SK-N-SH (cell line): ENCODE results near the gene IL5. TPM values are rescaled to one million over a fixed set of nuclear protein-coding genes. Genes with fewer than 3 reads are reported as not detected.

Experiments
- CTCF ChIA-PET: fragments of 300-600, 350-600 bp; formaldehyde crosslinking; extraction: SDS; loops from one replicate; lab custom pipeline; 2021; lab: Yijun Ruan, JAX
- POLR2A ChIA-PET: fragments of 350-600 bp; sonication (Branson Sonifier 250); formaldehyde crosslinking; extraction: SDS; loops from one replicate; lab custom pipeline; 2020; ENCODE audit warnings: antibody characterized with exemption, inconsistent platforms; lab: Yijun Ruan, JAX
- DNase-seq: peaks from one replicate; pipeline ENCODE4 v3.0.0; 2012
- H2AFZ ChIP-seq: fragments of 200-600 bp; sonication (generic); 2 replicates; pipeline ENCODE4 v1.8.1; 2016; ENCODE audit warnings: antibody characterized with exemption, mild to moderate bottlenecking, low read depth
- H3F3A ChIP-seq: fragments of 200-600 bp; sonication (generic); replicated peaks from 2 replicates; pipeline ENCODE3; 2016; ENCODE audit warnings: antibody characterized with exemption, mild to moderate bottlenecking; ENCODE audit not compliant: insufficient read depth
- H3K27ac ChIP-seq, 2 experiments: fragments of 200-500 bp in 1 of 2; fragments of 200-600 bp in 1 of 2; sonication (Bioruptor generic) in 1 of 2; sonication (generic), shearing (Covaris generic) in 1 of 2; 2 replicates each; pipeline versions ENCODE4 v1.5.1 to v1.6.1; 2014 to 2016; ENCODE audit warnings: low read depth in 2 of 2, inconsistent platforms in 1 of 2, low read length in 1 of 2, mild to moderate bottlenecking in 1 of 2, mixed read lengths in 1 of 2
- H3K27me3 ChIP-seq: fragments of 200-600 bp; sonication (generic), shearing (Covaris generic); 2 replicates; pipeline ENCODE4 v1.6.1; 2016; ENCODE audit warnings: mixed run types; ENCODE audit not compliant: insufficient read depth
- H3K36me3 ChIP-seq, 2 experiments: fragments of 200-500 bp in 1 of 2; fragments of 200-600 bp in 1 of 2; sonication (Bioruptor generic) in 1 of 2; sonication (generic) in 1 of 2; replicated peaks in 1 of 2; 2 replicates each; pipeline versions ENCODE3 to v1.5.1; 2014 to 2016; ENCODE audit warnings: low read length in 1 of 2, mild to moderate bottlenecking in 1 of 2; ENCODE audit not compliant: insufficient read depth in 2 of 2, control insufficient read depth in 1 of 2
- H3K4me1 ChIP-seq, 2 experiments: fragments of 200-500 bp in 1 of 2; fragments of 200-600 bp in 1 of 2; sonication (Bioruptor generic) in 1 of 2; sonication (generic), shearing (Covaris generic) in 1 of 2; 2 replicates each; pipeline versions ENCODE4 v1.5.1 to v1.6.1; 2014 to 2016; ENCODE audit warnings: low read depth in 1 of 2, low read length in 1 of 2, mixed run types in 1 of 2; ENCODE audit not compliant: insufficient read depth in 2 of 2, control insufficient read depth in 1 of 2
- H3K4me2 ChIP-seq: fragments of 200-600 bp; sonication (generic), shearing (Covaris generic); 2 replicates; pipeline ENCODE4 v1.6.1; 2017; ENCODE audit warnings: mixed run types
- H3K4me3 ChIP-seq, 2 experiments: fragments of 200-500 bp in 1 of 2; fragments of 200-600 bp in 1 of 2; sonication (Bioruptor generic) in 1 of 2; sonication (generic), shearing (Covaris generic) in 1 of 2; 2 replicates each; pipeline versions ENCODE4 v1.5.1 to v1.8.1; 2014 to 2016; ENCODE audit warnings: low read depth in 2 of 2, inconsistent platforms in 1 of 2, low read length in 1 of 2, mild to moderate bottlenecking in 1 of 2, mixed read lengths in 1 of 2, moderate library complexity in 1 of 2
- H3K79me2 ChIP-seq: fragments of 200-600 bp; sonication (generic); 2 replicates; pipeline ENCODE4 v1.8.1; 2017; ENCODE audit warnings: mild to moderate bottlenecking; ENCODE audit not compliant: insufficient read depth
- H3K9ac ChIP-seq: fragments of 200-600 bp; sonication (generic); 2 replicates; pipeline ENCODE4 v1.6.1; 2017; ENCODE audit warnings: mixed run types
- H3K9me2 ChIP-seq: fragments of 200-600 bp; sonication (generic); 2 replicates; pipeline ENCODE4 v1.6.1; 2017; ENCODE audit warnings: mixed run types
- H3K9me3 ChIP-seq: fragments of 200-600 bp; sonication (generic); 2 replicates; pipeline ENCODE4 v1.6.1; 2017; ENCODE audit warnings: mixed run types, mild to moderate bottlenecking, moderate library complexity
- H4K20me1 ChIP-seq: fragments of 200-600 bp; sonication (generic); 2 replicates; pipeline ENCODE4 v1.6.1; 2017; ENCODE audit warnings: mild to moderate bottlenecking, mixed run types; ENCODE audit not compliant: insufficient read depth
- CHD2 ChIP-seq: fragments of 150-350 bp; IDR thresholded peaks from 2 replicates; pipeline ENCODE4 v1.6.1; 2018; ENCODE audit warnings: low read length; ENCODE audit not compliant: partially characterized antibody
- EP300 ChIP-seq, 2 experiments: IDR thresholded peaks; 2 replicates each; pipeline versions ENCODE4 v1.4.0 to v1.6.1; 2012; ENCODE audit warnings: borderline replicate concordance in 1 of 2, low read depth in 1 of 2, low read length in 1 of 2
- FOSL2 ChIP-seq: IDR thresholded peaks from 2 replicates; pipeline ENCODE4 v1.4.0; 2012; ENCODE audit warnings: low read depth, mild to moderate bottlenecking, moderate library complexity, borderline replicate concordance
- JUND ChIP-seq: IDR thresholded peaks from 2 replicates; pipeline ENCODE4 v1.4.0; 2012
- MEF2A ChIP-seq: IDR thresholded peaks from 2 replicates; pipeline ENCODE4 v1.4.0; 2012; ENCODE audit warnings: low read depth, borderline replicate concordance
- POLR2AphosphoS5 ChIP-seq: IDR thresholded peaks from 2 replicates; pipeline ENCODE4 v1.6.1; 2012; ENCODE audit warnings: low read depth, low read length
- RCOR1 ChIP-seq: fragments of 150-350 bp; IDR thresholded peaks from 2 replicates; pipeline ENCODE4 v1.6.1; 2017; ENCODE audit warnings: antibody characterized with exemption, low read length
- SIN3A ChIP-seq: IDR thresholded peaks from 2 replicates; pipeline ENCODE4 v1.6.1; 2012; ENCODE audit warnings: low read depth, mild to moderate bottlenecking, low read length, moderate library complexity, borderline replicate concordance
- WGBS: methylation state at CpG from one replicate; pipeline ENCODE4 v1.1.6; 2017; ENCODE audit warnings: low lambda C conversion rate; 5-methylcytosine and 5-hydroxymethylcytosine counted together
- polyA plus RNA-seq, 3 experiments: library from polyadenylated mRNA; depleted of rRNA; stranded (reverse); fragments of >200 nt; gene quantifications; 2 replicates each; pipeline ENCODE4 v1.2.3, GENCODE V29; 2012
- TF ChIP-seq, protein P1 (sequence below): IDR thresholded peaks from 2 replicates; pipeline ENCODE4 v1.4.0; 2012; ENCODE audit warnings: low read depth, borderline replicate concordance

IL5 gene
- polyA plus RNA-seq, 1 of the 3 experiments (the other 2 are of a cell fraction) = not detected

DNA sequence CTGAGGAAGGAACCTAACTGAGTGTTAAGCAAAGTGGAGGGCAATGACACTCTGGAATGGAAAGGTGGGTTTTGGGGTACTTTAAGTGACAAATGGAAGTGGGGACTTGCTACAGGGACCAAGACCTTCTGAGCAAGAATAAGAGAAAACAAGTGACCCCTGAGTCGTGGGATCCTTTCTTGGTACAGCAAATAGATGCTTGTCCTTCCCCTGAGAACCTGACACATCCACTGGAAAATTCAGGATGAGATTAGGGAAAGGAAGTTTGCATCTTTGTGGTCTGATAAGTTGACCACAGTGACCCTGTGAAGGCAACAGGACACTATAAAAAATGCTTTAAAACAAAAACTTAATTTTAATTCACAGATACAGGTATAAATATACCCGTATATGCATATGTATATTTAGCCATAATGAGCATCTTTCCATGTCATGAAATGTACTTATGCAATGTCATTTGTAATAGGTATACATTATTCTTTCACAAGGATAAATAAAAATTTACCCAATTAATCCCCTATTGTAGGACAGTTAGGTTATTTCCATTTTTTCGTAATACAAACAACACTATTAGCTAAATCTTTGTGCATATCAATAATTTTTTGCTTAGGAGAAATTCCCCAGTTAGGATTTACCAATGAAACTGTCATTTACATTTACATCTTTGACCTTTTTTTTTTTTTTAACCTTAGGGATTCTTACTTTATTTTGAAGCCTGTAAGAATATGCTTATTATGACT is 50.8 kb downstream of the IL5 start:
- Histone ChIP-seq H2AFZ (no peak overlapping the region), H3K9ac (no peak overlapping the region), H3K27ac (no peak overlapping the region), H3K9me2 (no peaks in the 10 kb centered on the region), H3K4me3 (no peak overlapping the region), H3K27me3 (no peaks in the 10 kb centered on the region), H3K4me1 (peaks cover 17 to 34% of the 10 kb centered on the region in 2 experiments), H3K36me3 (peaks cover 3% of the 10 kb centered on the region in 2 experiments), H3K4me2 (no peak overlapping the region), H3F3A (peaks cover 21% of the 10 kb centered on the region), H3K9me3 (no peaks in the 10 kb centered on the region)
- 90% methylated on average over 3 of the region's 3 CpGs for WGBS
- DNase-seq = no peak
- TF ChIP-seq MEF2A (no peak), EP300 (IDR thresholded peaks at IDR 0.05; ENCODE audit: borderline replicate concordance in 1 of 2, low read depth in 1 of 2, low read length in 1 of 2) (no peak), RCOR1 (no peak), CHD2 (no peak), POLR2AphosphoS5 (no peak), FOSL2 (no peak), JUND (no peak), SIN3A (no peak)
- TF ChIP-seq, protein P1, sequence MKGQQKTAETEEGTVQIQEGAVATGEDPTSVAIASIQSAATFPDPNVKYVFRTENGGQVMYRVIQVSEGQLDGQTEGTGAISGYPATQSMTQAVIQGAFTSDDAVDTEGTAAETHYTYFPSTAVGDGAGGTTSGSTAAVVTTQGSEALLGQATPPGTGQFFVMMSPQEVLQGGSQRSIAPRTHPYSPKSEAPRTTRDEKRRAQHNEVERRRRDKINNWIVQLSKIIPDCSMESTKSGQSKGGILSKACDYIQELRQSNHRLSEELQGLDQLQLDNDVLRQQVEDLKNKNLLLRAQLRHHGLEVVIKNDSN = no peak
- TF ChIP-seq, all 33 proteins: peak for 0
- Histone ChIP-seq H4K20me1 (peaks cover 24% of the 10 kb centered on the region), H3K79me2 (peaks cover 26% of the 10 kb centered on the region)
- CTCF ChIA-PET = interaction anchor here (0.6 to 4.8 kb wide), 4 partner anchors 9 to 1193 kb away, joined by 3 to 37 read pairs (median 8); no protein-coding TSS in a partner anchor
- POLR2A ChIA-PET = interaction anchor here (0.6 kb wide), 1 partner anchor 33 kb away, joined by 4 read pairs; no protein-coding TSS in a partner anchor

Other genes with a start within 250 kb of the IL5 start
- 3.3 and 3.8 TPM in 2 replicates for gene SLC22A4, start 249.1 kb downstream of the IL5 start, polyA plus RNA-seq (2012; rRNA removed)
- gene SLC22A5, start 173.8 kb downstream of the IL5 start, polyA plus RNA-seq (2012; rRNA removed) = 8.3 and 12.3 TPM in 2 replicates
- gene IRF1, start 52.7 kb downstream of the IL5 start, polyA plus RNA-seq (2012; rRNA removed) = 13.8 and 15.2 TPM in 2 replicates
- 20.0 and 25.7 TPM in 2 replicates for gene RAD50, start 13.5 kb upstream of the IL5 start, polyA plus RNA-seq (2012; rRNA removed)
- 0.05 and 0.08 TPM in 2 replicates for gene IL13, start 114.7 kb upstream of the IL5 start, polyA plus RNA-seq (2012; rRNA removed)
- not detected in 2 replicates for gene IL4, start 130.5 kb upstream of the IL5 start, polyA plus RNA-seq (2012; rRNA removed)
- 5.1 and 5.2 TPM in 2 replicates for gene KIF3A, start 194.0 kb upstream of the IL5 start, polyA plus RNA-seq (2012; rRNA removed)
- 0.05 and 0.34 TPM in 2 replicates for gene CCNI2, start 203.9 kb upstream of the IL5 start, polyA plus RNA-seq (2012; rRNA removed)
- 54.9 and 57.6 TPM in 2 replicates for gene SEPTIN8, start 233.7 kb upstream of the IL5 start, polyA plus RNA-seq (2012; rRNA removed)